ENCODE results near the gene CFAP97.
"Not testable (repeated sequence)": the region's sequence is repeated elsewhere in the genome, so short reads cannot be mapped to it uniquely, and the experiment has no call there.

The CFAP97 gene

DNA sequence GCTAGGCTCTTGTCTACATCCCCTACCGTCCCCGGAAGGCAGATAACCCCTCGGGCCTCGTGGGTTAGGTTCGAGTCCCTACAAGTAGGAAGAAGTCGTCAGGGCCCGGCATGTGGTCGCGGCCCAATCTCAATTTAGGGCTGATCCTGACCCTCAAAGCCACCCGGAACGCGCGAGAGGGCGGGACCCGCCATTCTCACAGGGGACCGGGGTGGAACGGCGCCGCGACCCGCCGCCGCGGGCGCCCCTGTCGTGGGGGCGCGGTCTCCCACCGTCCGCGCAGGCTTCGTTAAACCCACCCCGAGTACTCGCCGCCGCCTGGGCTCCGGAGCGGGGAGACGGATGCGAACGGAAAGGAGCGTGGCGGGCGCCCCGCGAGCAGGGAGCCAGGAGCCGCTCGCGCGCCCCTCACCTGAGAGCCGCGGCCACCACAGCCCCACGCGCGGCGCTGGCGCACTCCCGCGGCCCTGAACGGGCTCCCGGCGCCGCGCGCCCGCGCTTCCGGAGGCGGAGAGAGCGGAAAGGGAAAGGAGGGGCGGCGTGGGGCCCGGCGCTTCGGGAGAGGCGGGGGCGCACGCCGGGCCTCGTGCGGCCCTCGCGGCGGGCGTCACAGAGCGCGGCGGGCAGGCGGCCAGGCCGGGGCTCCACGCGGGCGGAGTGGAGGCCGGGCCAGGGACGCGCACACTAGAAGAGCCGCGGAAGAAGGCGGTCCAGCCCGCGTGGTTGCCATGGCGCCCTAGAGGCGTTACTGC lies at the start of gene CFAP97:
Gene CFAP97 (minus strand): TSS at position 515 of the 752 bp plus-strand sequence. CDS start 12,804 bp downstream, outside the sequence.
- ATAC-seq (peak; percentile 93), DNase-seq (ENCODE audit: low spot score in 2 of 2) (peak; percentile 69 to 84)
- peaks cover 34% of the 10 kb centered on the region for H3K36me3 Mint-ChIP-seq
- H3K9me3 Mint-ChIP-seq = no peaks in the 10 kb centered on the region
- peak within 1 kb of the TSS; percentile 93 for H3K4me3 Mint-ChIP-seq
- peaks cover 45% of the 10 kb centered on the region for H3K4me1 Mint-ChIP-seq
- peak within 1 kb of the TSS; percentile 98 for H3K27ac Mint-ChIP-seq

DNA sequence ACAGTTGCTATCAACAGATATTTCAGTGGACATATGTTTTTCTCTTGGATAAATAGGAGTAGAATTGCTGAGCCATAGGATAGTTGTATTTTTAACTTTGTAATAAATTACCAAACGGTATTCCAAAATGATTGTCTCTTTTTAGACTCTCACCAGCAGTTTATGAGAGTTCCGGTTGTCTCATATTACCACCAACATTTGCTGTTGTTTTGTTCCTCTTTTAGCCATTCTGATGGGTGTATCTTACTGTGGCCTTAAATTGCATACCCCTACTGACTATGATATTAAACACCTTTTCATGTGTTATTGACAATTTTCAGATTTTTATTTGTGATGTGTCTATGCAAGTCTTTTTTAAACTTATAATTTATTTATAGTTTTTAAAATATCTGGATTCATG lies 45.3 kb upstream of the CFAP97 start:
- H3K4me3 Mint-ChIP-seq = no peak overlapping the region

DNA sequence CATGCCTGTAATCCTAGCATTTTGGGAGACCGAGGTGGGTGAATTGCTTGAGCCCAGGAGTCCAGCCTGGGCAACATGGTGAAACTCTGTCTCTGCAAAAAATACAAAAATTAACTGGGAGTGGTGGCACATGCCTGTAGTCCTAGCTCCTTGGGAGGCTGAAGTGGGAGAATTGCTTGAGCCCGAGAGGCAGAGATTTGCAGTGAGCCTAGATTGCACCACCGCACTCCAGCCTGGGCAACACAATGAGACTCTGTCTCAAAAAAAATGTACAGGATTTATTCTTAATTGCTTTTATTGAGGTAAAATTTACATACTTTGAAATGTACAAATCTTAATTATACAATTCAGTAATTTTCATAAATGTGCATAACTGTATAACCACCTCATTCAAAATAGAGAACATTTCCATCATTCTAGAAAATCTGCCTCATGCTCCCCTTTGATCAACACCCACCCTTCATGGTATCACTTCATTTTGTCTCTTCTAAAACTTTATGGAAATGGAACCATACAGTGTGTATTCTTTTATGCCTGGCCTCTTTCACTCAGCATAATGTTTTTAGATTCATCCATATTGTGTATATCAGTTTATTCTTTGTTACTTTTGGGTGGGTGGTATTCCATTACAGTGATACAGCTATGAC lies 44.7 kb upstream of the CFAP97 start:
- Mint-ChIP-seq H3K27ac (no peak overlapping the region), H3K36me3 (peaks cover 21% of the 10 kb centered on the region), H3K9me3 (no peaks in the 10 kb centered on the region), H3K4me3 (no peak overlapping the region), H3K4me1 (peaks cover 26% of the 10 kb centered on the region)
- no peak for ATAC-seq
- no peak for DNase-seq (ENCODE audit: low spot score in 2 of 2)

More for the DNA sequence above, 45.3 kb upstream of the CFAP97 start:
- no peak overlapping the region for H3K27ac Mint-ChIP-seq
- no peak for ATAC-seq
- no peaks in the 10 kb centered on the region for H3K9me3 Mint-ChIP-seq
- peaks cover 26% of the 10 kb centered on the region for H3K4me1 Mint-ChIP-seq
- H3K36me3 Mint-ChIP-seq = peaks cover 24% of the 10 kb centered on the region
- DNase-seq (ENCODE audit: low spot score in 2 of 2) = no peak

DNA sequence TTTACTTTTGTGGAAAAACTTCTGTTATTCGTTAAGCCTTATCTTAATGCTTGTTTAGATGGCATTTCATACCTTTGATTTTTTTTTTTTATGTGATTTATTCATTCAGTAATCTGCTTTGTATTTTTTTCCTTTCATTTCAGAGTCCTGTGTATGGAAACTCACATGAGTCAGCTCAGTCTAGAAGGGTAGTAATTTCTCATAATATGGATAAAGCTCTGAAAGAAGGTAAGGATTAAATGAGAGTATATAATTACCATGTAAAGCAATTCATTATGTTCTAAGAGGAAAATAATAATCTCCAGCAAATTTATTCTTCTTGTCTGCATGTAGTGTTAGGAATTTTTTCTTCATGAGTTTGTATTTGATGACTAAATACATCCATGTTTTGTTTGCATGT lies 43.4 kb upstream of the CFAP97 start:
- Mint-ChIP-seq H3K27ac (no peak overlapping the region), H3K4me1 (peaks cover 26% of the 10 kb centered on the region), H3K4me3 (no peak overlapping the region), H3K9me3 (no peaks in the 10 kb centered on the region), H3K36me3 (peaks cover 17% of the 10 kb centered on the region)
- peak; percentile 63 for ATAC-seq
- DNase-seq (ENCODE audit: low spot score in 2 of 2) = no peak

GRCh38 chr4:185246453-185246852 lies 42.7 kb upstream of the CFAP97 start:
- DNase-seq (ENCODE audit: low spot score in 2 of 2) (no peak), ATAC-seq (no peak)
- H3K4me3 Mint-ChIP-seq = no peak overlapping the region
- H3K9me3 Mint-ChIP-seq = no peaks in the 10 kb centered on the region
- peaks cover 21% of the 10 kb centered on the region for H3K4me1 Mint-ChIP-seq
- no peak overlapping the region for H3K27ac Mint-ChIP-seq
- peaks cover 17% of the 10 kb centered on the region for H3K36me3 Mint-ChIP-seq

- Mint-ChIP-seq H3K4me3 (no peak overlapping the region), H3K4me1 (peaks cover 16% of the 10 kb centered on the region), H3K9me3 (no peaks in the 10 kb centered on the region), H3K27ac (no peak overlapping the region), H3K36me3 (peaks cover 11% of the 10 kb centered on the region)
- ATAC-seq (no peak), DNase-seq (ENCODE audit: low spot score in 2 of 2) (no peak)
These were observed 41.0 kb upstream of the CFAP97 start for GRCh38 chr4:185244763-185245162.

- Mint-ChIP-seq H3K4me3 (no peak overlapping the region), H3K36me3 (peaks cover 7% of the 10 kb centered on the region), H3K9me3 (no peaks in the 10 kb centered on the region), H3K27ac (no peak overlapping the region), H3K4me1 (peaks cover 16% of the 10 kb centered on the region)
- DNase-seq (ENCODE audit: low spot score in 2 of 2) = no peak
- ATAC-seq = no peak
These were observed 40.1 kb upstream of the CFAP97 start for GRCh38 chr4:185243879-185244278.

GRCh38 chr4:185242749-185243533 lies 39.1 kb upstream of the CFAP97 start:
- DNase-seq (ENCODE audit: low spot score in 2 of 2) (no peak), ATAC-seq (no peak)
- H3K9me3 Mint-ChIP-seq = no peaks in the 10 kb centered on the region
- peaks cover 23% of the 10 kb centered on the region for H3K4me1 Mint-ChIP-seq
- no peak overlapping the region for H3K4me3 Mint-ChIP-seq
- peaks cover 13% of the 10 kb centered on the region for H3K36me3 Mint-ChIP-seq
- H3K27ac Mint-ChIP-seq = no peak overlapping the region

DNA sequence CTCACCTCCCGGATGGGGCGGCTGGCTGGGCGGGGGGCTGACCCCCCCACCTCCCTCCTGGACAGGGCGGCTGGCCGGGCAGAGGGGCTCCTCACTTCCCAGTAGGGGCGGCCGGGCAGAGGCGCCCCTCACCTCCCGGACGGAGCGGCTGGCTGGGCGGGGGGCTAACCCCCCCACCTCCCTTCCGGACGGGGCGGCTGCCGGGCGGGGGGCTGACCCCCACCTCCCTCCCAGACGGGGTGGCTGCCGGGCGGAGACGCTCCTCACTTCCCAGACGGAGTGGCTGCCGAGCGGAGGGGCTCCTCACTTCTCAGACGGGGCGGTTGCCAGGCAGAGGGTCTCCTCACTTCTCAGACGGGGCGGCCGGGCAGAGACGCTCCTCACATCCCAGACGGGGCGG lies 36.7 kb upstream of the CFAP97 start:
- not testable (repeated sequence) for H3K27ac Mint-ChIP-seq; H3K4me3 Mint-ChIP-seq; ATAC-seq; H3K9me3 Mint-ChIP-seq; DNase-seq (ENCODE audit: low spot score in 2 of 2)
- peaks cover 14% of the 10 kb centered on the region for H3K36me3 Mint-ChIP-seq
- peaks cover 18% of the 10 kb centered on the region for H3K4me1 Mint-ChIP-seq

GRCh38 chr4:185238750-185239149 lies 35.0 kb upstream of the CFAP97 start:
- no peak for ATAC-seq
- peaks cover 18% of the 10 kb centered on the region for H3K4me1 Mint-ChIP-seq
- H3K27ac Mint-ChIP-seq = no peak overlapping the region

DNA sequence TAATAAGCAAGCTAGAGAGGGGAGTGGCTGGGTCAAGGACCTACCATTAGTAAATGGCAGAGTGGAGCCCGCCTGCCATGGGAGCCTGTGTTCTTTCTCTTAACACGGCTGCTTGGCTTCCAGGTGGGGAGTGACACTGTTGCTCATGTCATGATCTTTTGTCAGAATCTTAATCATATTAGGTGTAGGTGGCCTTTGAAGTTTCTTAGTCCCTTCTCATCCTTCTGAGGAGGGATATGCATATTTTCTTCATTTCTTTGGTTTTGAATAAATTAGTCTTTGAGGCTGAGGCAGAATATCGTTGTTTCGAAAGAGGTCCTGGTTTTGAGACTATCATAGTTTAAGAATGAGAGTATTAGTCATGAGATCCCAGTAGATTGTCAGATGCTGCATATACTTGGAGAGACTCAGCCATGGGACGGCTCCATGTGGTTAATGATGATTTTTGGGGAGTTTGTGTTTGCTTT lies 34.4 kb upstream of the CFAP97 start:
- DNase-seq (ENCODE audit: low spot score in 2 of 2) (no peak), ATAC-seq (peak; percentile 76)
- Mint-ChIP-seq H3K27ac (no peak overlapping the region), H3K36me3 (peaks cover 18% of the 10 kb centered on the region), H3K9me3 (no peaks in the 10 kb centered on the region), H3K4me3 (no peak overlapping the region), H3K4me1 (peaks cover 18% of the 10 kb centered on the region)

More at GRCh38 chr4:185238750-185239149, 35.0 kb upstream of the CFAP97 start:
- DNase-seq (ENCODE audit: low spot score in 2 of 2) = no peak
- H3K36me3 Mint-ChIP-seq = peaks cover 18% of the 10 kb centered on the region
- no peaks in the 10 kb centered on the region for H3K9me3 Mint-ChIP-seq
- no peak overlapping the region for H3K4me3 Mint-ChIP-seq

DNA sequence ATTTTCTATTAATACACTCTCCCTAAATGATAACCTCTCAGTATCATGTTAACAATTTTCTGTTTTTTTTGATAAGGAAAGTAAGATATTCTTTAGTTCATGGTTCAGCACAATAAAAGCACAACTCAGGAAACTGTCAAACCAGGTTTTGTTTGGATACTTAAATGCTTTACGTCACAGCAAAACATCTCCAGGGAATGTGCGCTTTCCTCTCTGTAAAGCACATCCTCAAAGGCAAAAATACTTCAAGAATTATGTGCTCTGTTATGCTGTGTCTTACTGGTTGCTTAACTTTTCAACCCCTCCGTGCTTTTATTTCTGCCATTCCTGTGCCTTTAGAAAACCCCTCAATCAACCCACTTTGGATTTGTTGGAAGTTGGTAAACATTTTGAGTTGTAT lies 33.4 kb upstream of the CFAP97 start:
- Mint-ChIP-seq H3K27ac (no peak overlapping the region), H3K36me3 (peaks cover 18% of the 10 kb centered on the region)

DNA sequence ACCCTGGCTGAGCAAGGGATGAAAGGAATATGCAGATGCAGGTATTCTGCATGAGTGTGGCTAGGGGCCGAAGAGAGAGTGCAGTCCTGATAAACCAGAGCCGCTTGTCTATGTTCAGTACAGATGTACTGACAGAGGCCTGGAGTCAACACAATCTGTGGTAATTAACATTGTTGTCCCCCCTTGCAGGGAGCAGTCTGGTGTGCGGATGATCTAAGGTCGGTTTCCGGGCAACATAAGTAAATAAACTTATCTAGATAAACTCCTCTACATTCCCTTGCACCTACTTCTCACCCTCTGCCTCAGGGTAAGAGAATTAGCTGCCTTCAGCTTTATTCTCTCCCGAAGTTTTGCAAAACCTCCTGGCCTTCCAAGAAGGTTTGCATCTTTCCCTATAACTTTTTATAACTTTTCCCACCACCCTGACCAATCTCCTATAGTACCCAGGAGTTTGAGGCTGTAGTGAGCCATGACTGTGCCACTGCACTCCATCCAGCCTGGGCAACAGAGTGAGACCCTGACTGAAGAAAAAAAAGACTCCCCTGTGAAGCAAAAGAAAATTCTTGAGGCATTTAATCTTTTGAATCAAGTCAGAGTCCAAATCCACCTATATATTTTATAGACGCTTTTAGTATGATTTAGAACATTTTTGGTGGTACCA lies 32.2 kb upstream of the CFAP97 start:
- no peak for ATAC-seq
- no peak overlapping the region for H3K27ac Mint-ChIP-seq

More for the DNA sequence above, 33.4 kb upstream of the CFAP97 start:
- no peak for ATAC-seq
- H3K4me1 Mint-ChIP-seq = peaks cover 23% of the 10 kb centered on the region
- H3K9me3 Mint-ChIP-seq = no peaks in the 10 kb centered on the region
- no peak for DNase-seq (ENCODE audit: low spot score in 2 of 2)
- no peak overlapping the region for H3K4me3 Mint-ChIP-seq

DNA sequence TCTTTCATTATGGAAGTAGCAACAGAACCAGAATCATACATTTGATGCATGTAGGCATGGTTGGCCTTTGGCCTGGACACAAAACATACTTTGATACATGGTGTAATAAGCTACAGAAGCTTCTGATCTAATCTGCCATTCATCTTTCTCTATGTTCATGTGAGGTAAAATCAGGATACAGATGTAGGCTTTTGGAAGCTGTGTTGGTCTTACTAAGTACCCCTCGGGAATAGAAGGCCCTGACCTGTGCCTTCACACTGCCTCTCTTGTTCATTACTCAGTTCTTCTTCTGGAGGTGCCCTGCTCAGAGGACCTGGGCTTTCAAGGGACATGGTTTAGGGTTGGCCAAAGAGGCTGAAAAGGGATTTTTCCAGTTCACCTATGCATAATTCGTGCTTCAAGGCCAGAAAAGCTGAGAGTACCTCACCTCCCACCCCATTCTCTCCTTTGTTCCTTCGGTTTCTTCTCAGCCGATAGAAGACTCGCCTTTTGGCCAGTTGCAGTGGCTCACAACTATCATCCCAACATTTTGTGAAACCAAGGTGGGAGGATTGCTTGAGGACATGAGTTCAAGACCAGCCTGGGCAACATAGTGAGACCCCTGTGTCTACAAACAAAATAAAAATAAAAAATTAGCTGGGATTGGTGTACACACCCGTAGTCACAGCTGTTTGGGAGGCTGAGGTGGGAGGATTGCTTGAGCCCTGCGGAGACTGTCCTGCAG lies 31.5 kb upstream of the CFAP97 start:
- H3K36me3 Mint-ChIP-seq = peaks cover 18% of the 10 kb centered on the region
- DNase-seq (ENCODE audit: low spot score in 2 of 2) (no peak), ATAC-seq (no peak)
- H3K9me3 Mint-ChIP-seq = no peaks in the 10 kb centered on the region
- H3K27ac Mint-ChIP-seq = no peak overlapping the region
- H3K4me3 Mint-ChIP-seq = no peak overlapping the region
- H3K4me1 Mint-ChIP-seq = peaks cover 28% of the 10 kb centered on the region

More for the DNA sequence above, 32.2 kb upstream of the CFAP97 start:
- Mint-ChIP-seq H3K9me3 (no peaks in the 10 kb centered on the region), H3K4me1 (peaks cover 28% of the 10 kb centered on the region), H3K36me3 (peaks cover 18% of the 10 kb centered on the region), H3K4me3 (no peak overlapping the region)
- no peak for DNase-seq (ENCODE audit: low spot score in 2 of 2)

All from stimulated activated effector memory CD8-positive, alpha-beta T cell treated with anti-CD3 and anti-CD28 coated beads, Interleukin-12 subunit alpha, Interleukin-12 subunit beta, amount 100 ng/mL, for 72 hours (primary cell).